ENCODE data around the gene ZNF622. TPM values are rescaled to one million over a fixed set of nuclear protein-coding genes. Genes with fewer than 3 reads are reported as not detected.
"Not testable (repeated sequence)": the region's sequence is repeated elsewhere in the genome, so short reads cannot be mapped to it uniquely, and the experiment has no call there.

The ZNF622 gene
- total RNA-seq, 2 donors from 2014 or later = 30.5 to 42.7 TPM

GRCh38 chr5:16490911-16491310 lies 25.3 kb upstream of the ZNF622 start:
- ATAC-seq = no peak
- no peak for DNase-seq
- Mint-ChIP-seq H3K36me3 (ENCODE audit: low read depth) (no peaks in the 10 kb centered on the region), H3K4me1 (peaks cover 23% of the 10 kb centered on the region), H3K27ac (peak overlapping the region; percentile 62), H3K27me3 (no peaks in the 10 kb centered on the region), H3K4me3 (no peak overlapping the region)
- H3K9me3 ChIP-seq (ENCODE audit: control insufficient read depth, low read length, poor library complexity, severe bottlenecking) = peaks cover 5% of the 10 kb centered on the region

- no peaks in the 10 kb centered on the region for H3K9me3 ChIP-seq (ENCODE audit: control insufficient read depth, low read length, poor library complexity, severe bottlenecking)
- no peaks in the 10 kb centered on the region for H3K27me3 Mint-ChIP-seq
- ATAC-seq (peak; percentile 60), DNase-seq (no peak)
- H3K27ac Mint-ChIP-seq = peak overlapping the region; percentile 61
- peaks cover 23% of the 10 kb centered on the region for H3K4me1 Mint-ChIP-seq
- no peak overlapping the region for H3K4me3 Mint-ChIP-seq
- H3K36me3 Mint-ChIP-seq (ENCODE audit: low read depth) = no peaks in the 10 kb centered on the region
Observed at GRCh38 chr5:16489322-16489791, 23.8 kb upstream of the ZNF622 start.

GRCh38 chr5:16487456-16487855 lies 21.9 kb upstream of the ZNF622 start:
- DNase-seq = no peak
- no peaks in the 10 kb centered on the region for H3K36me3 Mint-ChIP-seq (ENCODE audit: low read depth)
- H3K27ac Mint-ChIP-seq = peak overlapping the region; percentile 67
- H3K9me3 ChIP-seq (ENCODE audit: control insufficient read depth, low read length, poor library complexity, severe bottlenecking) = no peaks in the 10 kb centered on the region
- H3K4me3 Mint-ChIP-seq = no peak overlapping the region
- peaks cover 27% of the 10 kb centered on the region for H3K4me1 Mint-ChIP-seq
- no peaks in the 10 kb centered on the region for H3K27me3 Mint-ChIP-seq
- no peak for ATAC-seq

GRCh38 chr5:16486711-16487111 lies 21.1 kb upstream of the ZNF622 start:
- peaks cover 22% of the 10 kb centered on the region for H3K4me1 Mint-ChIP-seq
- ATAC-seq (no peak), DNase-seq (no peak)
- no peak overlapping the region for H3K4me3 Mint-ChIP-seq
- H3K27ac Mint-ChIP-seq = peak overlapping the region; percentile 67
- no peaks in the 10 kb centered on the region for H3K27me3 Mint-ChIP-seq
- H3K36me3 Mint-ChIP-seq (ENCODE audit: low read depth) = no peaks in the 10 kb centered on the region
- H3K9me3 ChIP-seq (ENCODE audit: control insufficient read depth, low read length, poor library complexity, severe bottlenecking) = no peaks in the 10 kb centered on the region

GRCh38 chr5:16485656-16486055 lies 20.1 kb upstream of the ZNF622 start:
- Mint-ChIP-seq H3K36me3 (ENCODE audit: low read depth) (no peaks in the 10 kb centered on the region), H3K4me3 (no peak overlapping the region), H3K4me1 (peaks cover 17% of the 10 kb centered on the region), H3K27ac (no peak overlapping the region), H3K27me3 (no peaks in the 10 kb centered on the region)
- DNase-seq (no peak), ATAC-seq (no peak)
- no peaks in the 10 kb centered on the region for H3K9me3 ChIP-seq (ENCODE audit: control insufficient read depth, low read length, poor library complexity, severe bottlenecking)

GRCh38 chr5:16484081-16484480 lies 18.5 kb upstream of the ZNF622 start:
- no peaks in the 10 kb centered on the region for H3K9me3 ChIP-seq (ENCODE audit: control insufficient read depth, low read length, poor library complexity, severe bottlenecking)
- Mint-ChIP-seq H3K4me3 (no peak overlapping the region), H3K4me1 (peaks cover 19% of the 10 kb centered on the region), H3K36me3 (ENCODE audit: low read depth) (no peaks in the 10 kb centered on the region), H3K27me3 (no peaks in the 10 kb centered on the region), H3K27ac (no peak overlapping the region)
- ATAC-seq = no peak
- DNase-seq = no peak

GRCh38 chr5:16483361-16483760 lies 17.8 kb upstream of the ZNF622 start:
- no peak for DNase-seq
- no peak for ATAC-seq
- no peaks in the 10 kb centered on the region for H3K9me3 ChIP-seq (ENCODE audit: control insufficient read depth, low read length, poor library complexity, severe bottlenecking)
- H3K36me3 Mint-ChIP-seq (ENCODE audit: low read depth) = no peaks in the 10 kb centered on the region
- H3K27ac Mint-ChIP-seq = no peak overlapping the region
- no peak overlapping the region for H3K4me3 Mint-ChIP-seq
- H3K27me3 Mint-ChIP-seq = no peaks in the 10 kb centered on the region
- peaks cover 19% of the 10 kb centered on the region for H3K4me1 Mint-ChIP-seq

- Mint-ChIP-seq H3K4me1 (peaks cover 15% of the 10 kb centered on the region), H3K4me3 (no peak overlapping the region)
- ATAC-seq = no peak
Observed at GRCh38 chr5:16482891-16483290, 17.3 kb upstream of the ZNF622 start.

GRCh38 chr5:16480821-16481538 lies 15.4 kb upstream of the ZNF622 start:
- H3K27me3 Mint-ChIP-seq = no peaks in the 10 kb centered on the region
- no peaks in the 10 kb centered on the region for H3K9me3 ChIP-seq (ENCODE audit: control insufficient read depth, low read length, poor library complexity, severe bottlenecking)
- H3K27ac Mint-ChIP-seq = no peak overlapping the region
- ATAC-seq (no peak), DNase-seq (no peak)
- H3K36me3 Mint-ChIP-seq (ENCODE audit: low read depth) = no peaks in the 10 kb centered on the region
- H3K4me1 Mint-ChIP-seq = peaks cover 10% of the 10 kb centered on the region
- no peak overlapping the region for H3K4me3 Mint-ChIP-seq

More at GRCh38 chr5:16482891-16483290, 17.3 kb upstream of the ZNF622 start:
- no peaks in the 10 kb centered on the region for H3K9me3 ChIP-seq (ENCODE audit: control insufficient read depth, low read length, poor library complexity, severe bottlenecking)
- H3K36me3 Mint-ChIP-seq (ENCODE audit: low read depth) = no peaks in the 10 kb centered on the region
- H3K27me3 Mint-ChIP-seq = no peaks in the 10 kb centered on the region
- no peak overlapping the region for H3K27ac Mint-ChIP-seq
- DNase-seq = no peak

- ATAC-seq (no peak), DNase-seq (no peak)
- Mint-ChIP-seq H3K27ac (no peak overlapping the region), H3K36me3 (ENCODE audit: low read depth) (no peaks in the 10 kb centered on the region), H3K4me3 (no peak overlapping the region), H3K27me3 (no peaks in the 10 kb centered on the region), H3K4me1 (peaks cover 12% of the 10 kb centered on the region)
- no peaks in the 10 kb centered on the region for H3K9me3 ChIP-seq (ENCODE audit: control insufficient read depth, low read length, poor library complexity, severe bottlenecking)
Observed at GRCh38 chr5:16480144-16480543, 14.5 kb upstream of the ZNF622 start.

GRCh38 chr5:16477541-16477940 lies 11.9 kb upstream of the ZNF622 start:
- Mint-ChIP-seq H3K36me3 (ENCODE audit: low read depth) (no peaks in the 10 kb centered on the region), H3K27me3 (no peaks in the 10 kb centered on the region), H3K27ac (no peak overlapping the region), H3K4me3 (no peak overlapping the region), H3K4me1 (peaks cover 8% of the 10 kb centered on the region)
- DNase-seq = no peak
- ATAC-seq = no peak
- no peaks in the 10 kb centered on the region for H3K9me3 ChIP-seq (ENCODE audit: control insufficient read depth, low read length, poor library complexity, severe bottlenecking)

GRCh38 chr5:16476417-16476816 lies 10.8 kb upstream of the ZNF622 start:
- not testable (repeated sequence) for H3K27me3 Mint-ChIP-seq; H3K9me3 ChIP-seq (ENCODE audit: control insufficient read depth, low read length, poor library complexity, severe bottlenecking); H3K4me1 Mint-ChIP-seq; H3K4me3 Mint-ChIP-seq; ATAC-seq; H3K36me3 Mint-ChIP-seq (ENCODE audit: low read depth); DNase-seq; H3K27ac Mint-ChIP-seq

- H3K27ac Mint-ChIP-seq = no peak overlapping the region
- no peaks in the 10 kb centered on the region for H3K27me3 Mint-ChIP-seq
- ATAC-seq (no peak), DNase-seq (no peak)
- H3K4me3 Mint-ChIP-seq = no peak overlapping the region
- peaks cover 23% of the 10 kb centered on the region for H3K4me1 Mint-ChIP-seq
- no peaks in the 10 kb centered on the region for H3K36me3 Mint-ChIP-seq (ENCODE audit: low read depth)
- no peaks in the 10 kb centered on the region for H3K9me3 ChIP-seq (ENCODE audit: control insufficient read depth, low read length, poor library complexity, severe bottlenecking)
Observed at GRCh38 chr5:16471387-16471786, 5.8 kb upstream of the ZNF622 start.
